Measurements from ENCODE around the gene GNG14.
A peak's percentile ranks its signal among the peaks of the same experiment; 100 is the strongest.
"Not testable (repeated sequence)": the region's sequence is repeated elsewhere in the genome, so short reads cannot be mapped to it uniquely, and the experiment has no call there.

Gene GNG14

GRCh38 chr19:12720296-12720695 lies 32.5 kb downstream of the GNG14 start:
- DNase-seq (ENCODE audit: insufficient read length, low spot score) (no peak), FAIRE-seq (no peak)
- TF ChIP-seq POU2F2 (IDR thresholded peaks at IDR 0.05; ENCODE audit: low read depth, low read length) (no peak), POLR2AphosphoS5 (IDR thresholded peaks at IDR 0.05; ENCODE audit: low read depth, low read length) (no peak), SPI1 (IDR thresholded peaks at IDR 0.05; ENCODE audit: low read depth, low read length) (no peak), PAX5 (IDR thresholded peaks at IDR 0.05; ENCODE audit: insufficient read depth, low read length, severe bottlenecking) (no peak), TAF1 (IDR thresholded peaks at IDR 0.05; ENCODE audit: low read depth, low read length) (no peak), POLR2A (IDR thresholded peaks at IDR 0.05; ENCODE audit: low read depth, low read length) (no peak)

DNA sequence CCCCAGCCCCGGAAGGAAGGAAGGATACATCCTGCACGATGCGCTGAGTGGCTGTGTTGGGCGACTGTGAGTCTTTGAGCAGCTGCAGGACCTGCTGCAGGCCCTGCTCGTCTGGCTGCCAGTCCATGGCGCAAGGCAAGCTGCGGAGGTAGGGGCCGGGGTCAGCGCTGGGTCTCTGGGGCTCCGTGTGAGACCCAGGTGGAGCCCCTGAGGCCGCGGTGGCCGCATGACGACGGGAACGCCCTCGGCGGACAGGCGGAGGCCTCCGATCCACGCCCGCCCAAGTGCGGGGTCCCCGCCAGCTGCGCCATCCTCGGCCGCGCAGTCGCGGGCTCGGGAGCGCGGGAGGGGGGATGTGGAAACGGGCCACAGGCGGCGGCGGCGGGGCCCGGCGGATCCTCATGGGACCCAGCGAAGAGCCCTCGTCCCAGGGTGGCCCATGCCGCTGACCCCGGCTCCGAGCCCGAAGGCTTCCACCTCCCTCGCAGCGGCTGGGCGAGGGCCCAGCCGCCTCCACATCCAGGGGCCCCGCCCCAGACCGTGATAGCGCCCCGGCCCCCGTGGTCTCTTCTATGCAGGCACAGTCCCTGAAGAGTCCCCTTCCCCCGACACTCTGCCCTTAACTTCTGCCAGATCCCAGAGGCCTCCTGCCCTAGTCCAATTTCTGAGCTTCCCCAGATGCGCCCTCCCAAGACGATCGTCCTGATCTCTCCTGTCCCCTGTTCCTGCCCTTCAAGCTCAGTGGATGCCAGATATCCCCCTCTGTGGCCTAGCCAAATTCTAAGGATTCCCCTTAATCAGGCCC lies 33.3 kb downstream of the GNG14 start:
- no peak for FAIRE-seq
- no peak for TF ChIP-seq TAF1 (IDR thresholded peaks at IDR 0.05; ENCODE audit: low read depth, low read length)
- no peak for TF ChIP-seq POLR2A (IDR thresholded peaks at IDR 0.05; ENCODE audit: low read depth, low read length)
- no peak for DNase-seq (ENCODE audit: insufficient read length, low spot score)

GRCh38 chr19:12721656-12722565 lies 34.1 kb downstream of the GNG14 start:
- DNase-seq (ENCODE audit: insufficient read length, low spot score) (peak; percentile 75), FAIRE-seq (no peak)
- TF ChIP-seq POLR2A (IDR thresholded peaks at IDR 0.05; ENCODE audit: low read depth, low read length) (no peak), SPI1 (IDR thresholded peaks at IDR 0.05; ENCODE audit: low read depth, low read length) (no peak), POU2F2 (IDR thresholded peaks at IDR 0.05; ENCODE audit: low read depth, low read length) (peak; percentile 40; the same call in 1 of the 2 replicates), POLR2AphosphoS5 (IDR thresholded peaks at IDR 0.05; ENCODE audit: low read depth, low read length) (peak; percentile 59; the same call in 1 of the 2 replicates), TAF1 (IDR thresholded peaks at IDR 0.05; ENCODE audit: low read depth, low read length) (peak; percentile 55; the same call in 1 of the 2 replicates), PAX5 (IDR thresholded peaks at IDR 0.05; ENCODE audit: insufficient read depth, low read length, severe bottlenecking) (no peak)

DNA sequence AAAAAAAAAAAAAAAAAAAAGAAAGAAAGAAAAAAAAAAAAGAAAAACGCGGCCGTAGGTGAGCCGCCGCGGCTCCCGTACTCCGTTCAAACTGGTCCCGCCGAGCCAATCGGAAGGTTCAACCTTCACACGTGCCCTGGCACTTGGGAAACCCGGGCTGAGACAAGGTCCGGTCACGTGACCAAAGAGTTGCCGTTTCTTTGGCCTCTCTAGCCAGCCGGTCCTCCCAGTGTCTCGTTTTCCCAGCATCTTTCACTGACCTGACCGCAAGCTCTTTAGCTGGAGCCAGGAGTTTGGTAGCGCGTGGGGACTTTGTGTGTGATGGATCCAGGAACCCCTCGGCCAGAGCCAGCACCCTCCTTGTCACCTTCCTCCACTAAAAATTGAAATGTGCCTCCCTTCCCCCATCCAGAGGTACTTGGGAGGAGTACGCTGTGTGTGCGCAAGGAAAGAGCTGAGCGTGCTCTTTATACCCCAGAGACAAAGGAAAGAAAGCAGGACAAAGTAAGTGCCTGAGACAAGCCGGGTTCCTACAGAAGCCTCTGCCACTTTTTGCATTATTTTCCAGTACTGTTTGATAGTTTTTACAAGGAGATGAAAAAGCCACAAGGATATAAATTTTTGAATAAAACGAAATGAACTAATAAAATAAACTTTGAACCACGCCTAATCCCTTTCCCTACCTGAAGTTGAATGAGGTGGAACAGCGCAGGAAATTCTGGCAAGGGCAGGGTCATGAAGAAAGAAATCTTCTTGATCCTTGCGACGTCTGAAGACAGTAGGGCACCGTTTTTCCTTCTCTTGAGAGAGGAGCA lies 35.0 kb downstream of the GNG14 start:
- DNase-seq (ENCODE audit: insufficient read length, low spot score) (peak; percentile 97), FAIRE-seq (peak; percentile 96)
- TF ChIP-seq POLR2A (IDR thresholded peaks at IDR 0.05; ENCODE audit: low read depth, low read length): peak; percentile 40; the same call in 1 of the 2 replicates
- TF ChIP-seq SPI1 (IDR thresholded peaks at IDR 0.05; ENCODE audit: low read depth, low read length): no peak
- TF ChIP-seq TAF1 (IDR thresholded peaks at IDR 0.05; ENCODE audit: low read depth, low read length): 0 out of 2 replicates have a peak, but pooled peaks have one; percentile 16
- TF ChIP-seq POU2F2 (IDR thresholded peaks at IDR 0.05; ENCODE audit: low read depth, low read length): 0 out of 2 replicates have a peak, but pooled peaks have one; percentile 65
- peak; percentile 76 for TF ChIP-seq POLR2AphosphoS5 (IDR thresholded peaks at IDR 0.05; ENCODE audit: low read depth, low read length)
- no peak for TF ChIP-seq PAX5 (IDR thresholded peaks at IDR 0.05; ENCODE audit: insufficient read depth, low read length, severe bottlenecking)

- FAIRE-seq: no peak
- TF ChIP-seq TAF1 (IDR thresholded peaks at IDR 0.05; ENCODE audit: low read depth, low read length) (no peak), POLR2A (IDR thresholded peaks at IDR 0.05; ENCODE audit: low read depth, low read length) (no peak), POLR2AphosphoS5 (IDR thresholded peaks at IDR 0.05; ENCODE audit: low read depth, low read length) (no peak), POU2F2 (IDR thresholded peaks at IDR 0.05; ENCODE audit: low read depth, low read length) (no peak), PAX5 (IDR thresholded peaks at IDR 0.05; ENCODE audit: insufficient read depth, low read length, severe bottlenecking) (no peak), SPI1 (IDR thresholded peaks at IDR 0.05; ENCODE audit: low read depth, low read length) (no peak)
- no peak for DNase-seq (ENCODE audit: insufficient read length, low spot score)
Measured at GRCh38 chr19:12723381-12723640, 35.5 kb downstream of the GNG14 start.

- peak; percentile 69 for DNase-seq (ENCODE audit: insufficient read length, low spot score)
- 0 out of 2 replicates have a peak, but pooled peaks have one; percentile 34 for TF ChIP-seq SPI1 (IDR thresholded peaks at IDR 0.05; ENCODE audit: low read depth, low read length)
- TF ChIP-seq TAF1 (IDR thresholded peaks at IDR 0.05; ENCODE audit: low read depth, low read length): peak; percentile 15; the same call in 1 of the 2 replicates
- no peak for TF ChIP-seq POLR2AphosphoS5 (IDR thresholded peaks at IDR 0.05; ENCODE audit: low read depth, low read length)
- TF ChIP-seq POLR2A (IDR thresholded peaks at IDR 0.05; ENCODE audit: low read depth, low read length): peak; percentile 23; the same call in 1 of the 2 replicates
- TF ChIP-seq PAX5 (IDR thresholded peaks at IDR 0.05; ENCODE audit: insufficient read depth, low read length, severe bottlenecking): no peak
- FAIRE-seq: peak; percentile 95
Measured at GRCh38 chr19:12723641-12724426, 36.0 kb downstream of the GNG14 start, which contains the start of gene TNPO2. TNPO2 (minus strand) TSS chr19:12723932; CDS start chr19:12720977, 2,955 bp downstream.

- not testable (repeated sequence) for DNase-seq (ENCODE audit: insufficient read length, low spot score); FAIRE-seq
Measured at GRCh38 chr19:12725612-12726011, 37.8 kb downstream of the GNG14 start.

DNA sequence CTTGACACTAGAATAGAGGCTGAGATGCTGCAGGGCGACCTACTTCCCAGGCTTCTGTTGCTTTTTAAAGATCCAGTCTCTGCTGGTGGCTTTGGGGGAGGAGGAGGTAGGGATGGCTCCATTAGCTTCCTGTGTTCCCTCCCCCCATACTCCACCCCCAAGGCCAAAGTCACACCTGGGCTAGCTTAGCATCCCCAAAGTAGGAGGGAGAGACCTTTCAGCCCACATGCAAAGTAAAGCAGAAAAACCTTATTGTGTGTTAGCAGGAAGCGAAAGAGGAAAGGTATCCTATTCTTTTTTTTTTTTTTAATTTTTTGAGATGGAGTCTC lies 39.2 kb downstream of the GNG14 start:
- TF ChIP-seq POU2F2 (IDR thresholded peaks at IDR 0.05; ENCODE audit: low read depth, low read length) (no peak), PAX5 (IDR thresholded peaks at IDR 0.05; ENCODE audit: insufficient read depth, low read length, severe bottlenecking) (no peak), POLR2A (IDR thresholded peaks at IDR 0.05; ENCODE audit: low read depth, low read length) (no peak; the same call in 1 of the 2 replicates), SPI1 (IDR thresholded peaks at IDR 0.05; ENCODE audit: low read depth, low read length) (no peak), TAF1 (IDR thresholded peaks at IDR 0.05; ENCODE audit: low read depth, low read length) (no peak), POLR2AphosphoS5 (IDR thresholded peaks at IDR 0.05; ENCODE audit: low read depth, low read length) (no peak; the same call in 1 of the 2 replicates)
- DNase-seq (ENCODE audit: insufficient read length, low spot score) (no peak), FAIRE-seq (no peak)
